Astrocyte of the cerebellum (primary cell): ENCODE measurements around the gene KBTBD6.

Experiments
- DNase-seq: peaks from one replicate; pipeline ENCODE4 v3.0.0-alpha.2; 2011; ENCODE audit warnings: low read depth
- H3K4me3 ChIP-seq: 2 replicates; pipeline ENCODE4 v1.5.1; 2011; ENCODE audit warnings: mild to moderate bottlenecking, low read depth, low read length, moderate library complexity
- CTCF ChIP-seq: IDR thresholded peaks from 2 replicates; pipeline ENCODE4 v1.5.1; 2012; ENCODE audit warnings: low read length, low read depth, moderate library complexity, mild to moderate bottlenecking; ENCODE audit errors: missing control alignments
- in situ Hi-C: cut with HindIII; loops from 2 replicates; pipeline ENCODE4 v1.10.0; 2017; ENCODE audit warnings: low sequenced_read_pairs

The KBTBD6 gene

DNA sequence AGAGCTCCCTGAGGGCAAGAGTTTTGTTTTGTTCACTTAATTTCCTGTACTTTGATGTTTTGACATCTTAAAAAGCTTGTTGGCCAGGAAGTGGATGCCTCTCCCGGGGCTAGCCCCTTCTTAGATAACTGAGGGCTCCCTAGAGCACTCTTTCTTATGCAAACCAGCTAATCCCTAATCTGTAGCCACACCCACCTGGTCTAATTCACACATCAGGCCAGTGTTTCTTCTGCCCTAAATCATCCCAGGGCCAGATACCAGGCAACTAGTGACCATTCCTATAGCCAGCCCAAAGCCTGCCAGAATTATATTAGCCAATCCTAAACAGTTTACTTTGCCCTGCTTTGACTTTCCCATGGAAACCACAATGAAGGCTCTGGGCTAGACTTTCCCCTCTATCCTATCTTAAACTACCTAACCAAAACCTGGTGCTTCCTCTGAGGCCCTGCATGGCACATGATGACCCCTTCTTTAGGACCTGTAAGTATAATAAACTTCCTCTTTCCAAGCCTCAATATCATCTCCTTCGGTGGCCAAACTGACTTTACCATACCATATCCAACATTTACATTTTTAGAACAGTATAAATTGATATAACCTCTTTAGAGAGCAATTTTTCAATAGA, 46.5 kb downstream of the KBTBD6 start:
- in situ Hi-C loops = no loop called here
- no peak overlapping the region for H3K4me3 ChIP-seq
- no peak for DNase-seq
- TF ChIP-seq CTCF = no peak

- in situ Hi-C loops = no loop called here
- DNase-seq = no peak
- TF ChIP-seq CTCF = no peak
- no peak overlapping the region for H3K4me3 ChIP-seq
Measured at GRCh38 chr13:41079725-41080124, 52.9 kb downstream of the KBTBD6 start.
